HG03139 (cell line): Measurements from ENCODE around the gene TIPARP.
"Not testable (repeated sequence)": the region's sequence is repeated elsewhere in the genome, so short reads cannot be mapped to it uniquely, and the experiment has no call there.

Experiments used
- ATAC-seq: cut with Tn5 transposase; IDR thresholded peaks from one replicate; pipeline ENCODE4 v1.9.1; 2021; ENCODE audit not compliant: unreplicated experiment

TIPARP gene

DNA sequence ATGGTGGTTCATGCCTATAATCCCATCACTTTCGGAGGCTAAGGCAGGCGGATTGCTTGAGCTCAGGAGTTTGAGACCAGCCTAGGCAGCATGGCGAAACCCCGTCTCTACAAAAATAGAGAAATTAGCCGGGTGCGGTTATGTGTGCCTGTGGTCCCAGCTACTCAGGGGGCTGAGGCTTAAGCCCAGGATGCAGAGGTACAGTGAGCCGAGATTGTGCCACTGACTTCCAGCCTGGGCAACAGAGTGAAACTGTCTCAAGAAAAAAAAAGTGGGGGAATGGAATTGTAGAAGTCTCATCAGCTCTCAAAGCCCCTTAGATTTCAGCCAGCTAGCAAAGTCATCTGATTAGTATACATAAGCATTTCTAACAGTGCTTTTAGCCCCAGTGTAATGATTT lies 33.2 kb downstream of the TIPARP start:
- no peak for ATAC-seq

- no peak for ATAC-seq
These were observed 36.0 kb downstream of the TIPARP start for GRCh38 chr3:156710429-156710828.

DNA sequence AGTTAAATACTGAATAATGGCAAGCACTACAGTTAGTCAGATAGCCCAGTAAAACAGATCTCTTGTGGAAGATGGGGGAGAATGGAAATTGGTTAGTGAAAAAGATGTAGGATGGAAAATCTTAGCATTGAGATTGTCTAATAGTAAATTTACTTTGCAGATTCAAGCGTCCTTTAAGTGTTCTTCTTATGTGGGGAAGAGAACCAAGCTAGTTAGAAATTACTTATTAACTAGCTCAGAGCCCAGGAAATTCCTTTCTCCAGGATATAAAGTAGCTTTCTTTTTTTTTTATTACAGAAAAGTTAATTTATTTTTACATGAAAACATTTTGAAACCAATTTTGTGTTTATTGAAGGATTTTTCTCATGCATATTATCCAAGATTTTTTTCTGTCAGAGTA lies 36.7 kb downstream of the TIPARP start:
- no peak for ATAC-seq

- peak; percentile 81 for ATAC-seq
These were observed 37.6 kb downstream of the TIPARP start for GRCh38 chr3:156711944-156712343.

- no peak for ATAC-seq
These were observed 41.9 kb downstream of the TIPARP start for GRCh38 chr3:156716105-156716862.

- no peak for ATAC-seq
These were observed 44.4 kb downstream of the TIPARP start for GRCh38 chr3:156718622-156719306.

- no peak for ATAC-seq
These were observed 46.4 kb downstream of the TIPARP start for GRCh38 chr3:156720826-156721225.

DNA sequence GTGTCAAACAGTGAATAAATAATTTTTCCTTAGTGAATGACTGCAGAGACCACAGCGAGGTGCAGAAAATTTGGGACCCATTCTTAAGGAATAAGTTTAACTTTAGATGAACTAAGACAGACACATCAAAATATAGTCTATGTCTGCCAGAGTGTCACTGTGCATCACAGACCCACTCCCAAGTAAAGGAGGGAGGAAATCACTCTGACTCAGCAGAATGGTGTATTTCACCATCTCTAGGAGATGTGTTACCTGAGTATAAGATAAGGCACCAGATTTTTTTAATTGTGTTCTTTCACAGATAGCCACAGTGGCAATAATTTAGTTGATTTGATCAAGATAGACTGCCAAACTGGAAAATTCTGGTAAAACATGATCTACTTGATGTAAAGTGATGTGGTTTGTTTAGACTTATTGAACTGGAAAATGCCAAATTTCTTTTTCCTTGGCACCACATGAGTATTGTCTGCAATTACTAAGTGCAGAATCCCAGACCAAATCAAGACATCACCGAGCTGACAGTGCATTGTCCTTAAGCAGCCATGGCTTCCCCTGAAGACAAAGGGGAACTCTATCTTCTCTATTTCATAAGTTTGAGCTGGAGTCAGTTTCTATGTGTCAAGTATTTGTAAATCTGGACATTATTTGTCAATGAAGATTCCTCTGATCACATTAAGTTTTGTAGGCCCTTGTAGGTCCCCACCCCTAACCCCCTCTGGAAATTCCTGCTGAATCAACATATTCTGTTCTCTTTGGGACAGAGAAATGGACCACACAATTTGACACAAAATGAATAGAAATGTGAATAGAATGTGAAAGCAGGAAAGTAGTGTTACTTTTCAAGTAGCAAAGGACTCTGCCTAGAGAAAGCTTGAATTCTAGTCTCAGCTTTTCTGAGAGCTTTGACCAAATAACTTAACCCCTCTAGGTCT lies 47.6 kb downstream of the TIPARP start:
- ATAC-seq = no peak

DNA sequence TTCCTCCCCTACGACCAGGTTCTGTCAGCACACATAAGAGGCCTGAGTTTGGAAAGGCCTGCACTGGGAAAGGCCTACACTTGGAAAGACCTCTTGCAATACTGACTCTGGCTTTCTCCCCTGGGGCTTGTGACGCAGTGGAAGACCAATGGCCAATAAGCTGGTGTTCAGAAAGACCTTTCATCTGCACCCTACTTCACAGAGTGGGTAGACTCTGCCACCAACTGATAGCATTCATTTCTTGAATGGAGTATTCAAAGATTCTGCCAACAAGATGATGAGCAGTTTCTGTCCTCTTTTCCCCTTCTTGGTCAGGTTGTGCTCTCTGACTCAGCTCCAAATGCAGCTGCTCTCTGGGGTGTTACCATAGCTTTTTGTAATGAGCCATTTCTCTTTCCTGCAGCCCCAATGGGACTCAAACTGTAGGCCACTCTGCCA lies 48.8 kb downstream of the TIPARP start:
- no peak for ATAC-seq

GRCh38 chr3:156725682-156726081 lies 51.3 kb downstream of the TIPARP start:
- no peak for ATAC-seq

DNA sequence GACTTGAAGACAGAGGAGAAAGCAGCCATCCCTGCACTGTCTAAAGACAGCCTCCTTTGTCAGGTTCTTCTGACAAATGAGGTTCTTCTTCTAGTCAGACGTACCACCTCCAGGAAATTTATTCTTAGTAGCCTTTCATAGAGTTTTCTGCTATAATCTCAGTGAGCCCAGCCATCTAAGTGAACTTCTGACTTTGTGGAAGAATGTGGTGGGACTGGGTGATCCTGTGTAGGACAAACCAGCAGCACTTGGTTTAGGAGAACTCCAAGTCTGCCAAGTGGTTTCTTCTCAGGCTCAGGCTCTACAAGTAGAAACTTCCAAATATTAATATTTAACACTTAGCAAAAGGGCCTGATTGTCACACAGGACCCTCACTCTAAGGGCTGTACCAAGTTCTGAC lies 52.1 kb downstream of the TIPARP start:
- no peak for ATAC-seq

DNA sequence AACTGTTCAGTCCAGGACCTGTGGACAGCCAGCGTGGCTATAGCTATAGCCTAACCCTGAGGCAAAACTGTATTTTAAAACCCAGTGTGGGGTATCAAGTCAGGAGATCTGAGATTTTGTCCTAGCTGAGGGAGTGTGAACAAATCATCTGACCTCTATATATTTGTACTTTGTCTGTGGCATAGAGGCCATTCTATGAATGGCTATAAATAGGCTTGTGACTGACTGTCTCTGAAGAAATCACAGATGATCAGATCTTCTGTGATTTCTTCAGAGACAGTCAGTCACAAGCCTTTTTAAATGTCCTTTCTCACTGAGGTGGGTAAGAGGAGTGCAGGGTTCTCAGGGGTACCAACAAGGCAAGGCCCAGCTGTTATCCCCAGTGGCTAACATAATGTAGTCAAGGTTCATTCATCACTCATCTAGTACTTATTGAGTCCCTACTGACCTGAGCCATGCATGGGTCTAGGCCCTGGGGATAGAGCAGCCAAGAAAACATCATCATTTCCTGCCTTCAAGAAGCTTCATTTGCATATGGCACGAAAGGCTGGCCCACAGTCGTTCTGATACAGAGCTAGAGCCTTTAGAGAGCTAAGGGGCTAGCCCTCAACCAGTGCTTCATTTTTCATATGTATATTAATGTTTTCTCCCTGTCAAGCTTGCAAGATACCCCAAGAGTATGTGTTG lies 53.3 kb downstream of the TIPARP start:
- ATAC-seq = peak; percentile 90

GRCh38 chr3:156728267-156728985 lies 54.0 kb downstream of the TIPARP start:
- ATAC-seq = no peak

DNA sequence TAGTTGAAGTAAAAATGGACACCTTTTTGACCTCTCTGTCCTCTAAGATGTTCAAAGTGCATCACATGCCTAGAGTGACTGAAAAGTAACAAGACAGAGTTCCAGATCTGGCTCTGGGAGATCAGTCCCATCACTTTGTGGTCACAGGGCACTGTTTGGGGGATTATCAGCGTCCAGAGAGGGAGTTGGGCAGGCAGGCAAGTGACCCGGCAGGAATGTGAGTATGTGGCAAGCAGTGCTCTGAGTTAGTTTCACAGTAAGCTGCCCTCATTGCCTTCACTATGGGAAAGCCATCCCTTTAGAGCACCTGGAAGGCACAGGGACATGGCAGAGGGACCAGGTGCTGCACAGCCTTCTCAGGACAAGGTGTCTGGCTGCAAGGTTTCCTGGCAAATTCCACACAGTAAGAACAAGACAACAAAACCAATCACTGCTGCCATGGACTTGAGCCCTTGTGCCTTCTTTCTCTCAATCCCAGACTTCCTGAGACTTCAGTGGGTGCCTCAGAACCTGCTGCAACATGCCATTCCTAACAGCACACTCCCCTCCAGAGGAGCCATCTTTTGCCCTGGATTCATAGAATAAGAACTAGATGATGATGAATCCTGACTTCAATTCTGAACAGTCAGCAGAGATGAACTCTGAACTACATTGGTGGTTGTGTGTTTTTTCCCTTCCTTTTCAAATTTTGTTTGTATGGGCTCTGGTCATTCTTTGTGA lies 55.2 kb downstream of the TIPARP start:
- no peak for ATAC-seq

DNA sequence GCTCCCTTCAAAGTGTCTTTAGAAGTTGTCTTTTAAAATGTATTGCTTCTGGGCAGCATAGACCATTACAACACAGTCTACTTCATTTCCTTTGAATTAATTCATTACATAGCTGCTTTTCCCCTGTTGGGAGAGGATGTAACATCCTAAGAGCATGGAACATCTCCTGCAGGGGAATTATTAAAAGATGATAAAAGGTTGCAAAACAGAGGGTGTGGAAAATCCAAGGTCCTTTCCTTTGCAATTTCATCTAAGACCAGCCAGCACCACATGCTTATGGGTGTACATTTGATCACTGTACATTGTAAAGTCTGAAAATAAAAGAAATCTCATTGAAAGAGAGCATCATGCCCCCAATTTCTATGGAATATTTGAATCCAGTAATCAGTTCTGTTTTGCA lies 57.4 kb downstream of the TIPARP start:
- no peak for ATAC-seq

GRCh38 chr3:156732261-156732660 lies 57.9 kb downstream of the TIPARP start:
- no peak for ATAC-seq

- ATAC-seq = no peak
These were observed 58.5 kb downstream of the TIPARP start for GRCh38 chr3:156732715-156733421.

- not testable (repeated sequence) for ATAC-seq
These were observed 60.3 kb downstream of the TIPARP start for GRCh38 chr3:156734661-156735060.

- no peak for ATAC-seq
These were observed 61.1 kb downstream of the TIPARP start for GRCh38 chr3:156735471-156735870.
